ENCODE data around the gene TMEM129. TPM values are rescaled to one million over a fixed set of nuclear protein-coding genes. Genes with fewer than 3 reads are reported as not detected.

The TMEM129 gene
- total and polyA plus RNA-seq, 8 donors = 24.3 to 41.1 (median 29.0) TPM

- peaks cover 11 to 34% of the 10 kb centered on the region in 2 donors for H3K4me1 ChIP-seq
- peak overlapping the region in 1 of 2 donors; percentile 19 for H3K4me3 ChIP-seq
- no peaks in the 10 kb centered on the region for H3K36me3 ChIP-seq
- H3K27me3 ChIP-seq = peaks cover 7 to 85% of the 10 kb centered on the region in 2 donors
- intact Hi-C loops (cut with DNase I) = no loop called here
- peak overlapping the region in 1 of 2 donors; percentile 57 for H3K27ac ChIP-seq
- TF ChIP-seq CTCF (IDR thresholded peaks at IDR 0.05) = no peak
- peak in 2 of 4 donors; percentile 68 to 86 for DNase-seq
- H3K9me3 ChIP-seq = no peaks in the 10 kb centered on the region
- peak; percentile 68 for ATAC-seq
Observed at GRCh38 chr4:1768367-1769034, 47.4 kb upstream of the TMEM129 start.

DNA sequence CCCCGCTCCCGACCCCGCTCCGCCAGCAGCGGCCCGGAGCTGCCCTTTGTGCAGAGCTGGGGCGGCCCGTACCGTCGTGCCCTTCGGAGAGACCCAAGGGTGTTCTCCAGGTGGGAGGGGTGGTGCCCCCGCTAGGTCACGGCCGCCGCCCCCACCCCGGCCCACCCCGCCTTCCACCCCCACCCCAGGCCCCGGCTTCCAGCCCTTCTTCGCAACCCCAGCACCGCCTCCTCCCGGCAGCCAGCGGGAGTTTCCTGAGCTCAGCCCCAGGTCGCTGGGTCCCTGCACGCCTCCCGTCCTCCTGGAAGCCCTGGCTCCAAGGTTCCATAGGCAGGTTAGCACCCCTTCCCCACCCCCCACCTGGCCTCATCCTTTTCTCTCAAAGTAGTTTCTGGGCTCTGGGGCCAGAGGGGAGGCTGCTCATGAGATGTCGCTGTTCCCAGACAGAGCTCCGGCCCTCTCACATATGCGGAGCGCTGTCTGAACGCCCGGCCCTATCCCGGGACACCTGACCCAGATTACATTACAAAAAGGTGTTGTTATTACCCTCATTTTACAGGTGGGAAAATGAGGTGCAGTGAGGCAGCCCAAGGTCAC, 46.7 kb upstream of the TMEM129 start:
- Histone ChIP-seq H3K9me3 (no peaks in the 10 kb centered on the region), H3K4me1 (peaks cover 11 to 38% of the 10 kb centered on the region in 2 donors), H3K4me3 (peak overlapping the region; percentile 5 to 19), H3K27ac (peak overlapping the region in 1 of 2 donors; percentile 57), H3K36me3 (no peaks in the 10 kb centered on the region), H3K27me3 (peaks cover 7 to 91% of the 10 kb centered on the region in 2 donors)
- ATAC-seq (peak; percentile 59), DNase-seq (peak in 1 of 4 donors; percentile 67)
- TF ChIP-seq CTCF (IDR thresholded peaks at IDR 0.05) = peak in 1 of 2 donors; percentile 10
- intact Hi-C loops (cut with DNase I) = no loop called here

DNA sequence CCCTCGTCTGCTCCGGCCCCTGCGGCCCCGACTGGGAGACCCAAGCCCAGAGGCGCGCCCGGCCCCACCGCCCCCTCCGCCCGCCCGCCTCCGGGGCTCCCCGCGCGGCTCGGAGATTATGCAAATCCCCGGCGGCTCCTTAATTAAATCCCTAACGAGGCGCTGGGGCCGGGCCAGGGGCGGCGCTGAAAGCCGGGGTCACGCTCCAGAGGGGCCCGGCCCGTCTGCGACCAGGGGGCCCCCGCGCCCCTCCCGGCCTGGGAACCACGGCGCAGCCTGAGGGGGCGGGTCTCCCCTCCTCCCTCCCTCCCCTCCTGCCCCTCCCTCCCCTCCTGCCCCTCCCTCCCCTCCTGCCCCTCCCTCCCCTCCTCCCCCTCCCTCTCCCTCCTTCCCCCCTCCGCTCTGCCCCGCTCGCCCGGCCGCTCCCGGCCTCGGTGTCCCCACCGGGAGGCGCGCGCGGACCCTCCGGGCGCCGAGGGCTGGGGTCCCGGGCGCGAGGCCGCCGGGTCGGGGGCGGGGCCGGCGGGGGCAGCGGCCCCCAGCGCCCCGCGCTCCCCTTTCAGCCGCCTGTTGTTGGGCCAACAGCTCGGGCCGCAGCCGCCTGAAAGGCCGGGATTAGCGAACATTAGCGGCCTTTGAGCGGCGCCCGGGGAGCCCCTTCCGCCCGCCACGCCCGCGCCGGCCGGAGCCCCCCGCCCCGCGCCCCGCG, 46.1 kb upstream of the TMEM129 start:
- no peak for TF ChIP-seq CTCF (IDR thresholded peaks at IDR 0.05)
- ATAC-seq (peak; percentile 15), DNase-seq (peak in 1 of 4 donors; percentile 66)
- Histone ChIP-seq H3K4me3 (peak overlapping the region; percentile 22 to 26), H3K27me3 (peaks cover 7 to 98% of the 10 kb centered on the region in 2 donors), H3K36me3 (no peaks in the 10 kb centered on the region), H3K4me1 (peaks cover 11 to 38% of the 10 kb centered on the region in 2 donors), H3K9me3 (no peaks in the 10 kb centered on the region), H3K27ac (peak overlapping the region in 1 of 2 donors; percentile 57)
- intact Hi-C loops (cut with DNase I) = no loop called here

- no peak for TF ChIP-seq CTCF (IDR thresholded peaks at IDR 0.05)
- Histone ChIP-seq H3K4me1 (peaks cover 11 to 35% of the 10 kb centered on the region in 2 donors), H3K4me3 (peak overlapping the region; percentile 22 to 26), H3K9me3 (no peaks in the 10 kb centered on the region), H3K27me3 (peaks cover 7 to 92% of the 10 kb centered on the region in 2 donors), H3K36me3 (no peaks in the 10 kb centered on the region), H3K27ac (no peak overlapping the region)
- peak; percentile 15 for ATAC-seq
- intact Hi-C loops (cut with DNase I) = no loop called here
- DNase-seq = no peak
Observed at GRCh38 chr4:1766106-1767060, 45.3 kb upstream of the TMEM129 start.

All from left lung (tissue), 10 donors.